Umbilical cord (tissue), 2 donors: ENCODE measurements around the gene ACACA. TPM values are rescaled to one million over a fixed set of nuclear protein-coding genes. Genes with fewer than 3 reads are reported as not detected.

ENCODE experiments used
- DNase-seq: peaks from one replicate; pipeline ENCODE4 v3.0.0-alpha.2; 2015; ENCODE audit warnings: low spot score
- total RNA-seq: library from RNA; depleted of rRNA; stranded (reverse); fragments of >200 nt; gene quantifications from one replicate; pipeline ENCODE4 v1.2.3, GENCODE V29; 2014; ENCODE audit warnings: low replicate concordance; ENCODE audit not compliant: insufficient read depth

ACACA gene
- total RNA-seq, 1 donor from 2014 or later, result 16.1 TPM

DNA sequence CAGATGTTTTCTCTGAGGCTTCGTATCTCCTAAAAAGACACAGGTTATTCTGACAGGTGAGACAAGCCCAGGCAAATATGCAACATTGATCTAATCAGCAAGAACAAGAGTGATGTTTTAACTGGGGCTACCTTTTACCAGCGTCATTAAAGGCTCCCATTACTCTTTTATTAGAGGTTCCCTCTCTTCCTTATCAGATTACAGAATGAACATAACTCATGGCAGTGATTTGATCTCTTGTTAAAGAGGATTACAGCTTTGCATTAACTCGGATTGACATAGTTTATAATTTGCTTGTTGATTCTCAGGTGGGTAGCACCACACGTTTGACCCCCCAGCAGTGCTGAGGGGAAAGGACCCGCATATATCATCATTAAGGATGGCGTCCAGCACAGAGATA is 367.4 kb downstream of the ACACA start:
- DNase-seq, result peak; percentile 25

DNA sequence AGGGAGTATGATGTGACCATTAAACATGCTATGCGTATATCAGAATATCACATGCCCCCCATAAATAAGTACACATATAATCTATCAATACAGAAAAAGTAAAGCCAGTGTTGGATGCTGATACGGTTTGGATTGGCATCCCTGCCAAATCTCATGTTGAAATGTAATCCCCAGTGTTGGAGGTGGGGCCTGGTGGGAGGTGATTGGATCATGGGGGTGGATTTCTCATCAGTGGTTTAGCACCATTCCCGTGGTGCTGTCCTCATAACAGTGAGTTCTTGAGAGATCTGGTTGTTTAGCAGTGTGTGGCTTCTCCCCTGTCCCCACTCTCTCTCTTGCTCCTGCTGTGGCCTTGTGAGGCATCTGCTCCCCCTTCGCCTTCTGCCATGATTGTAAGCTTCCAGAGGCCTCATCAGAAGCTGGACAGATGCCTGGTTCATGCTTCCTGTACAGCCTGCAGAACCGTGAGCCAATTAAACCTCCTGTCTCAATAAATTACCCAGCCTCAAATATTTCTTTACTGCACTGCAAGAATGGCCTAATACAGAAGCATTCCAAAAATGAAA is 369.0 kb downstream of the ACACA start:
- DNase-seq, result no peak

Other genes with a start within 250 kb of the ACACA start
- gene C17orf78, start 30.9 kb downstream of the ACACA start, total RNA-seq, result not detected
- gene TADA2A, start 50 bp upstream of the ACACA start, total RNA-seq, result 53.9 TPM
- gene DUSP14, start 83.1 kb upstream of the ACACA start, total RNA-seq, result 33.5 TPM
- gene SYNRG, start 202.6 kb upstream of the ACACA start, total RNA-seq, result 14.4 TPM
- 26.0 TPM for gene DDX52, start 236.6 kb upstream of the ACACA start, total RNA-seq